Germinal center (tissue), 1 donor: Measurements from ENCODE around the gene CLCN7.

Experiments
- DNase-seq: peaks from one replicate; pipeline ENCODE4 v3.0.0; 2012; ENCODE audit warnings: mixed read lengths, low spot score

The CLCN7 gene

GRCh38 chr16:1401758-1402154 is 73.1 kb downstream of the CLCN7 start:
- DNase-seq, result no peak

DNA sequence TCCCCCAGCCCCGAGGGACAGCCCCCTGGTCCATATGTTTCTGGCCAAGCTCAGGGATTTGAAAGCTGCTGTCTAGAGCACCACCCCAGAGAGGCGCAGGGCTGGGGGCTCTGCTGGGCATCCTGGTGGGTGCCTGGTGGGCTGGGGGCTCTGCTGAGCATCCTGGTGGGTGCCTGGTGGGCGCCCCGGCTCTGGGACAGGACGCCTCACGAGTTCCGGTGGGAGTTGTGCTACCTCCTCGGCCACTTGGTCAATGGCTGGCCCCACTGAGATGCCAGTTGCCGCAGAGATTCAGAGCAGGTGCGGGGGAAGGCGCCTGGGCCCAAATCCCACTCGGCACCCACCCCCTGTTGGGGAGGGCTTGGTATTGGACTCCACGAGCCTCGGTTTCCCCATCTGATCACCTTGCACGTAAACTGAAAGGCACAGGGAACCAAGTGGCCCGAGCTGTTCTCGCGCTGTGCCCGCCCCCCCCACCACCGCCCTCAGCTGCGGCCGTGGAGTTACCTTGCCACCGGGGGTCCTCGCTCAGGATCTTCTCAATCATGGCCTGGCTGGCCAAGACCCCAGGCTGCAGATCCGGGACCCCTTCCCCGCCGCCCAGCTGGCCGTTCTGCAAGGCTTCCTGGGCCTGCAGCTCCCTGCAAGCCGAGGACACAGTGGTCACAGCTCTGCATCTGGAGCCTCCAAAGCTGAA is 73.6 kb downstream of the CLCN7 start:
- no peak for DNase-seq

DNA sequence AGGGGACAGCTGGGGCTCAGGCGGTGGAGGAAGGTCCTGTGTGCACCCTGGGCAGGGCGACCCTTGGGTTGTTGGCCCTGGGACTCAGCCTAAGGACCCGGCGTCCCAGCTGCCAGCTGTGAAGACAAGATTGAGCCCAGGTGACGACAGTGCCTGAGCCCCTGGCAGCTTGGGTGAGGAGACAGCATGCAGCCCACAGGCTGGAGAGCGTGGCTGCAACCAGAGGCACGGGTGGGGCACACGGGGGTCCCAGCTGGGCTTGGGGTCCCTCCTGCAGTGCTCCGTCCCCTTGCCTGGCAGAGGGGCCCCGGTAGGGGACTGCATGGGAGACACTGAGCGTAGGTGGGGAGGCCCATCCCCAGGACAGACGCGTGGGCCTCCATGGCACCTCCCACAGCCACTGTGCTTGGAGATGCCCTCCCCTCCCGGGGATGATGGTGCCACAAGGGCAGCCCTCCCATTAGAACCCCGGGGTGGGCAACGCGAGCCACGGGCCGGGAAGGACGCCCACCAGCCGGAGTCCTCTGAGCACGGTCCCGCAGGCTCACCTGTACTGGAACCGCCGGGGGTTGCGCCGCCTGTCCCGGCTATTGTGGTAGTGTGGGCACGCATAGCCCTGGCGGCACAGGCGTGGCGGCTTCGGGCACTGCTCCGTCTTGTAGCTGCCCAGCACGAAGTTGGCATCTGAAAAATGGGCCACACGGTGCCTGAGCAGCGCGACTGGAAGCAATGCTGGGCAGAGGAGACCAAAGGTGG is 75.8 kb downstream of the CLCN7 start:
- no peak for DNase-seq

DNA sequence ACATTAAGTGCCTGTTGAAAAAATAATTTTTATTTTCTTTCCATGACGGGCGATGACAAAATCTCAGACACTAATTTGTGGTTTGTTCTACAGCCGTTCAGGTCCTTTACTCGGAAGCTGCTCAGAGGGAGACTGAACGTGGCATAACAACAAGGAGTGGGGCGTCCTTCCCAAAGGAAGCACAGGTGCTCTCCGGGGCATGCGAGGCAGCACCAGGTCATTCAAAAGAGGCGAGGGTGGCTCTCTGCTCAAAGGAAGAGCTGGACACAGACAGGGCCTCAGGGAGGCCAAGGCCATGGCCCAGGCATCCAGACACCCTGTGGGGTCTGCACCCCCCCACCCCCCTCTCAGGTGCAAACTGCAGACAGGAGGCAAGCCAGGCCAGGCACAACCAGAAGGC is 76.5 kb downstream of the CLCN7 start:
- DNase-seq, result no peak

DNA sequence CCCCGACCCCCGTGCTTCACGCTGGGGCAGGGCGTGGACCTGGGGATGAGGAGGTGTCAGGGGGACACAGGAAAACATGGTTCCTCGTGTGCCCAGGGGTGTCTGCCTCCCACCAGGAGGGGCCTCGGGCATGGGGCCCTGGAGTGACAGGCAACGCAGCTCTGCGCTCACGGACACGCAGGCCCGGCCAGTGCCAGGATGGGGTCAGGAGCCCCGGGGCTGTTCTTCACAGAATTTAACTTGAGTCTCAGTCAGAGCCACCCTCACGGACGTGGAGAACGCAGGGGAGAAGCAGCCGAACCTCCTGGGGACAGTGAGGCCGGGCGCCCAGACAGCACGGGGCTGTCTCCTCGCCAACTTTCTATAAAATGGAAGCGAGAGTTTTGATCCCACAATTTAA is 77.0 kb downstream of the CLCN7 start:
- no peak for DNase-seq

- DNase-seq, result no peak
Measured at GRCh38 chr16:1395444-1396031, 79.3 kb downstream of the CLCN7 start.
